HCT116 (cell line): ENCODE measurements around the gene ASXL2. TPM values are rescaled to one million over a fixed set of nuclear protein-coding genes. Genes with fewer than 3 reads are reported as not detected.
"Not testable (repeated sequence)": the region's sequence is repeated elsewhere in the genome, so short reads cannot be mapped to it uniquely, and the experiment has no call there.

Source experiments
- ATAC-seq: fragments of 200-7000 bp; cut with Tn5 transposase; 2 replicates; pipeline ENCODE4 v1.9.1; 2020; ENCODE audit warnings: mild to moderate bottlenecking, moderate library complexity
- BruUV-seq: library from RNA; stranded (reverse); fragments of 400-500 nt; replicated peaks from 2 replicates; lab custom pipeline; 2021; lab: Mats Ljungman, UMichigan
- CTCF ChIA-PET: fragments of 300-600 bp; sonication (Branson Sonifier 250); formaldehyde crosslinking; loops from one replicate; lab custom pipeline; 2021; ENCODE audit warnings: antibody characterized with exemption; lab: Charles Lee
- POLR2A ChIA-PET: fragments of 300-600, 350-600 bp; sonication (Branson Sonifier 250); formaldehyde crosslinking; loops from one replicate; lab custom pipeline; 2021; ENCODE audit warnings: antibody characterized with exemption; lab: Charles Lee
- RAD21 ChIA-PET, 2 experiments: fragments of 300-600 bp; sonication (Branson Sonifier 250); formaldehyde crosslinking; loops; one replicate each; lab custom pipeline; 2023; ENCODE audit warnings: low total read pairs in 2 of 2; ENCODE audit not compliant: uncharacterized antibody in 2 of 2, unreplicated experiment in 2 of 2, low non-redundant PET in 1 of 2; lab: Charles Lee
- DNase-seq: peaks from one replicate; pipeline ENCODE4 v3.0.0-alpha.2; 2010; ENCODE audit warnings: low read depth, low spot score
- H2AFZ ChIP-seq: fragments of 200-600 bp; shearing (Covaris generic), sonication (generic); 2 replicates; pipeline ENCODE4 v1.6.1; 2017; ENCODE audit warnings: low read depth, mixed run types, mixed read lengths, antibody characterized with exemption, low read length; ENCODE audit not compliant: poor library complexity, severe bottlenecking
- H3K27ac ChIP-seq: 2 replicates; pipeline ENCODE4 v1.5.1; 2012; ENCODE audit warnings: low read depth, low read length
- H3K27me3 ChIP-seq: fragments of 200-600 bp; sonication (generic); 2 replicates; pipeline ENCODE4 v1.6.1; 2016; ENCODE audit warnings: mixed run types, low read length, mixed read lengths; ENCODE audit not compliant: insufficient read depth
- H3K36me3 ChIP-seq, 2 experiments: fragments of 200-500 bp in 1 of 2; fragments of 200-600 bp in 1 of 2; sonication (Bioruptor generic) in 1 of 2; sonication (generic) in 1 of 2; 2 replicates each; pipeline versions ENCODE4 v1.5.1 to v1.6.1; 2014 to 2016; ENCODE audit warnings: low read length in 2 of 2, inconsistent platforms in 1 of 2, mixed read lengths in 1 of 2, mixed run types in 1 of 2; ENCODE audit not compliant: insufficient read depth in 2 of 2, control insufficient read depth in 1 of 2
- H3K4me1 ChIP-seq, 2 experiments: fragments of 200-600 bp in 1 of 2; sonication (generic) in 1 of 2; 2 replicates each; pipeline versions ENCODE4 v1.5.1 to v1.6.1; 2012 to 2017; ENCODE audit warnings: low read length in 2 of 2, inconsistent platforms in 1 of 2, mild to moderate bottlenecking in 1 of 2, mixed read lengths in 1 of 2, mixed run types in 1 of 2, moderate library complexity in 1 of 2; ENCODE audit not compliant: insufficient read depth in 2 of 2, control insufficient read depth in 1 of 2
- H3K4me2 ChIP-seq: fragments of 200-600 bp; sonication (generic); 2 replicates; pipeline ENCODE4 v1.6.1; 2017; ENCODE audit warnings: mixed run types, low read length, mixed read lengths
- H3K4me3 ChIP-seq, 2 experiments: fragments of 200-600 bp in 1 of 2; sonication (generic) in 1 of 2; replicated peaks in 1 of 2; 2 replicates each; pipeline ENCODE4 v1.5.1; 2011 to 2016; ENCODE audit warnings: low read length in 2 of 2, control low read depth in 1 of 2, low read depth in 1 of 2, mild to moderate bottlenecking in 1 of 2, mixed read lengths in 1 of 2, mixed run types in 1 of 2
- H3K79me2 ChIP-seq: fragments of 200-600 bp; sonication (generic); 2 replicates; pipeline ENCODE4 v1.6.1; 2017; ENCODE audit warnings: mild to moderate bottlenecking, mixed run types, low read length, moderate library complexity, mixed read lengths; ENCODE audit not compliant: insufficient read depth
- H3K9ac ChIP-seq: fragments of 200-600 bp; sonication (generic); 2 replicates; pipeline ENCODE4 v1.6.1; 2016; ENCODE audit warnings: low read length, mixed read lengths
- H3K9me2 ChIP-seq: fragments of 200-600 bp; sonication (generic), shearing (Covaris generic); 2 replicates; pipeline ENCODE4 v1.6.1; 2017; ENCODE audit warnings: mixed run types, mild to moderate bottlenecking, moderate library complexity; ENCODE audit not compliant: insufficient read depth
- H3K9me3 ChIP-seq, 2 experiments: fragments of 200-500 bp in 1 of 2; fragments of 200-600 bp in 1 of 2; sonication (Bioruptor generic) in 1 of 2; sonication (generic) in 1 of 2; 2 replicates each; pipeline ENCODE4 v1.6.1; 2014 to 2017; ENCODE audit warnings: low read length in 2 of 2, mixed read lengths in 2 of 2, inconsistent platforms in 1 of 2, low read depth in 1 of 2, mild to moderate bottlenecking in 1 of 2, mixed run types in 1 of 2, moderate library complexity in 1 of 2; ENCODE audit not compliant: control insufficient read depth in 1 of 2, insufficient read depth in 1 of 2
- H4K20me1 ChIP-seq: fragments of 200-600 bp; sonication (generic), shearing (Covaris generic); 2 replicates; pipeline ENCODE4 v1.6.1; 2017; ENCODE audit warnings: mixed run types, mild to moderate bottlenecking, moderate library complexity; ENCODE audit not compliant: insufficient read depth
- CEBPB ChIP-seq: IDR thresholded peaks from 2 replicates; pipeline ENCODE4 v1.6.1; 2012; ENCODE audit warnings: low read depth
- EGR1 ChIP-seq: IDR thresholded peaks from 2 replicates; pipeline ENCODE4 v1.6.1; 2012; ENCODE audit warnings: low read depth
- RAD21 ChIP-seq: IDR thresholded peaks from 2 replicates; pipeline ENCODE4 v1.6.1; 2012; ENCODE audit warnings: low read depth, mild to moderate bottlenecking
- SP1 ChIP-seq: IDR thresholded peaks from 2 replicates; pipeline ENCODE4 v1.6.1; 2012; ENCODE audit warnings: low read depth
- intact Hi-C: fragments of 100-400 bp; cut with micrococcal nuclease; formaldehyde crosslinking; loops from 2 replicates; pipeline ENCODE4 v1.10.0; 2022
- total RNA-seq: library from RNA; stranded (reverse); gene quantifications from one replicate; pipeline ENCODE4 v1.2.1, GENCODE V29; 2021; ENCODE audit not compliant: unreplicated experiment
- TF ChIP-seq, protein P1 (sequence below), 3 experiments: fragments of 200-600 bp in 1 of 3; sonication (generic) in 1 of 3; IDR thresholded peaks in 2 of 3; conservative IDR thresholded peaks in 1 of 3; 2 replicates each; pipeline ENCODE4 v1.5.1; 2012 to 2017; ENCODE audit warnings: low read depth in 2 of 3, low read length in 2 of 3, antibody characterized with exemption in 1 of 3, borderline replicate concordance in 1 of 3, control low read depth in 1 of 3, mild to moderate bottlenecking in 1 of 3, mixed read lengths in 1 of 3, mixed run types in 1 of 3, moderate library complexity in 1 of 3; ENCODE audit not compliant: insufficient read depth in 1 of 3
- TF ChIP-seq, protein P2 (sequence below): IDR thresholded peaks from 2 replicates; pipeline ENCODE4 v1.6.1; 2011; ENCODE audit warnings: mild to moderate bottlenecking, low read length, moderate library complexity; ENCODE audit not compliant: insufficient replicate concordance; ENCODE audit errors: extremely low read depth

The ASXL2 gene
- total RNA-seq, 1 experiment from 2014 or later, result 29.2 TPM

DNA sequence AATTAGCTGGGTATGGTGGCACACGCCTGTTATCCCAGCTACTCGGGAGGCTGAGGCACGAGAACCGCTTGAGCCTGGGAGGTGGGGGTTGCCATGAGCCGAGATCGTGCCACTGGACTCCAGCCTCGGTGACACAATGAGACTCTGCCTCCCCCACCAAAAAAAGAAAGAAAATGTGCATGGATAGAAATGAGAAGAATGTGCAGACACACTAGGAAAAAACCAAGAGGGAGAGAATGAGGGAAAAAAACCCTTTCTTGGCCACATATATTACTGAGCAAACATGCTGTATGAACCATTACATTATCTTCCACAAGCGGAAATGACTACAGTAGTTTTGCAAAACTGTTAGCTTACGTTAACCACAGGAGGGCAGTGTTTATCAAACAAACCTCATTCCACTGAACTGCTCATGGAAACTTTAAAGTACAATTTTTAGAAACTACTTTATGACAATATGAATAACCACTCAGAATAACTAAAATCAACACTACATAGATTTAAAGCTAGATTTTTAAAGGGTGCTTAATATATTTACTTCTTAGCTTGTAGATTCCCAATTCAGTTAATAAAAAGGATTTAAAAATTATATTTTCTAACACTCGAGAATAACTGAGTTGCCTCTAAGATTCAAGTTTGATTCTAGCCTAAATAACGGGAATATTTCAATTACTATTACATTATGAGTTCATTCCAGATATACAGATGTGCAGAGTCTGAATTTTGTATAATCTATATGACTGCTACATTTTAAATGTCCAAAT, 26.4 kb downstream of the ASXL2 start:
- Histone ChIP-seq H4K20me1 (no peaks in the 10 kb centered on the region), H3K27me3 (no peaks in the 10 kb centered on the region), H3K9me3 (no peaks in the 10 kb centered on the region), H3K79me2 (peaks cover 54% of the 10 kb centered on the region), H3K9ac (no peak overlapping the region), H3K4me3 (no peak overlapping the region), H3K9me2 (no peaks in the 10 kb centered on the region), H3K36me3 (no peaks in the 10 kb centered on the region), H3K4me2 (peak overlapping the region; percentile 30), H2AFZ (no peak overlapping the region), H3K4me1 (peaks cover 0 to 9% of the 10 kb centered on the region in 2 experiments; a peak in 3 of 4 replicates), H3K27ac (no peak overlapping the region)
- ChIA-PET RAD21 (no interaction called here), POLR2A (no interaction called here), CTCF (interaction anchor here (0.7 to 2.1 kb wide), 13 partner anchors 9 to 293 kb away, joined by 3 to 10 read pairs (median 5); partner anchors contain the start of gene ASXL2)
- TF ChIP-seq CEBPB (no peak), SP1 (no peak), RAD21 (peak; percentile 74), EGR1 (no peak)
- TF ChIP-seq, protein P1, sequence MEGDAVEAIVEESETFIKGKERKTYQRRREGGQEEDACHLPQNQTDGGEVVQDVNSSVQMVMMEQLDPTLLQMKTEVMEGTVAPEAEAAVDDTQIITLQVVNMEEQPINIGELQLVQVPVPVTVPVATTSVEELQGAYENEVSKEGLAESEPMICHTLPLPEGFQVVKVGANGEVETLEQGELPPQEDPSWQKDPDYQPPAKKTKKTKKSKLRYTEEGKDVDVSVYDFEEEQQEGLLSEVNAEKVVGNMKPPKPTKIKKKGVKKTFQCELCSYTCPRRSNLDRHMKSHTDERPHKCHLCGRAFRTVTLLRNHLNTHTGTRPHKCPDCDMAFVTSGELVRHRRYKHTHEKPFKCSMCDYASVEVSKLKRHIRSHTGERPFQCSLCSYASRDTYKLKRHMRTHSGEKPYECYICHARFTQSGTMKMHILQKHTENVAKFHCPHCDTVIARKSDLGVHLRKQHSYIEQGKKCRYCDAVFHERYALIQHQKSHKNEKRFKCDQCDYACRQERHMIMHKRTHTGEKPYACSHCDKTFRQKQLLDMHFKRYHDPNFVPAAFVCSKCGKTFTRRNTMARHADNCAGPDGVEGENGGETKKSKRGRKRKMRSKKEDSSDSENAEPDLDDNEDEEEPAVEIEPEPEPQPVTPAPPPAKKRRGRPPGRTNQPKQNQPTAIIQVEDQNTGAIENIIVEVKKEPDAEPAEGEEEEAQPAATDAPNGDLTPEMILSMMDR (IDR thresholded peaks at IDR 0.05 in 2 of 3, conservative IDR thresholded peaks at IDR 0.05 in 1 of 3; ENCODE audit: borderline replicate concordance in 1 of 3, insufficient read depth in 1 of 3, low read depth in 2 of 3, low read length in 2 of 3), result peak; percentile 62 to 75 (median 68); a peak in 5 of 6 replicates
- TF ChIP-seq, protein P2, sequence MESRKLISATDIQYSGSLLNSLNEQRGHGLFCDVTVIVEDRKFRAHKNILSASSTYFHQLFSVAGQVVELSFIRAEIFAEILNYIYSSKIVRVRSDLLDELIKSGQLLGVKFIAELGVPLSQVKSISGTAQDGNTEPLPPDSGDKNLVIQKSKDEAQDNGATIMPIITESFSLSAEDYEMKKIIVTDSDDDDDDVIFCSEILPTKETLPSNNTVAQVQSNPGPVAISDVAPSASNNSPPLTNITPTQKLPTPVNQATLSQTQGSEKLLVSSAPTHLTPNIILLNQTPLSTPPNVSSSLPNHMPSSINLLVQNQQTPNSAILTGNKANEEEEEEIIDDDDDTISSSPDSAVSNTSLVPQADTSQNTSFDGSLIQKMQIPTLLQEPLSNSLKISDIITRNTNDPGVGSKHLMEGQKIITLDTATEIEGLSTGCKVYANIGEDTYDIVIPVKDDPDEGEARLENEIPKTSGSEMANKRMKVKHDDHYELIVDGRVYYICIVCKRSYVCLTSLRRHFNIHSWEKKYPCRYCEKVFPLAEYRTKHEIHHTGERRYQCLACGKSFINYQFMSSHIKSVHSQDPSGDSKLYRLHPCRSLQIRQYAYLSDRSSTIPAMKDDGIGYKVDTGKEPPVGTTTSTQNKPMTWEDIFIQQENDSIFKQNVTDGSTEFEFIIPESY, result no peak
- peak; percentile 87 for ATAC-seq
- intact Hi-C loops, result loop anchor here (2.0 to 5.0 kb wide), 2 partner anchors 245 to 293 kb away; no protein-coding TSS in a partner anchor
- peak; percentile 41 for DNase-seq
- BruUV-seq, result no TSS peak

DNA sequence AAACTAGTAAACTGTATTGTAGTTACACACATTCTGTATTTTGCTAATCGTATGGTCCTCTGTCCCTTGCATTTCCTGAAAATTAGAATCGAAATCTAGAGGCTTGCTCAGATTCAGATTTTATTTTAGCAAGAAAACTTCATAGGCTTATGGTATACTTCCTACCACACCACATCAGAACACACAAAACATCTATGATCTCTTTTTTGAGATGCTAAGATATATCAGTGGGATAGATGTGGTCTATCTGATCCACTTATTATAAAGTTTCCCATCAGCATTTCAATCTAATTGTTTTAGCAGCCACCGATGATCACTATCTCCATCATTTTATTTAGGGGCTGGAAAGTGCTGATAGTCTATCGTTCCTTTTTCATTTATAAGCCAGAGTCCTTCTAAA, 27.9 kb downstream of the ASXL2 start:
- H3K36me3 ChIP-seq, H3K9me3 ChIP-seq, H3K27ac ChIP-seq, H3K4me3 ChIP-seq, ATAC-seq, BruUV-seq, H3K4me2 ChIP-seq, H3K9me2 ChIP-seq, H3K27me3 ChIP-seq, RAD21 ChIA-PET, DNase-seq, H3K4me1 ChIP-seq, POLR2A ChIA-PET, H2AFZ ChIP-seq, H3K9ac ChIP-seq, CTCF ChIA-PET, H4K20me1 ChIP-seq: not testable (repeated sequence)
- H3K79me2 ChIP-seq, result peaks cover 54% of the 10 kb centered on the region
- intact Hi-C loops, result loop anchor here (5.0 kb wide), 1 partner anchor 243 kb away; no protein-coding TSS in a partner anchor

DNA sequence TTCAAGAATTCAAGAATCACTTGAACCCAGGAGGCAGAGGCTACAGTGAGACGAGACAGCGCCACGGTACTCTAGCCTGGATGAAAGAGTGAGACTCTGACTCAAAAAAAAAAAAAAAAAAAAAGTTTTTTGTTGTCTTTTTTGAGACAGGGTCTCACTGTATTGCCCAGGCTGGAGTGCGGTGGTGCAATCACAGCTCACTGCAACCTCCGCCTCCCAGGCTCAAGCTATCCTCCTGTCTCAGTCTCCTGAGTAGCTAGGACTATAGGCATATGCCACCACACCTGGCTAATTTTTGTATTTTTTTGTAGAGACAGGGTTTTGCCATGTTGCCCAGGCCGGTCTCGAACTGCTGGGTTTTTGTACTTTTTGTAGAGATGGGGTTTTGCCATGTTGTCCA, 28.9 kb downstream of the ASXL2 start:
- H3K9me3 ChIP-seq, CTCF ChIA-PET, H3K4me1 ChIP-seq, H3K27me3 ChIP-seq, H4K20me1 ChIP-seq, H3K9me2 ChIP-seq, intact Hi-C loops, H3K4me3 ChIP-seq, POLR2A ChIA-PET, H3K9ac ChIP-seq, H2AFZ ChIP-seq, DNase-seq, H3K4me2 ChIP-seq, H3K36me3 ChIP-seq, RAD21 ChIA-PET, H3K27ac ChIP-seq, BruUV-seq, ATAC-seq: not testable (repeated sequence)
- peaks cover 47% of the 10 kb centered on the region for H3K79me2 ChIP-seq
